ENCODE measurements around the gene EDEM1.

The EDEM1 gene

GRCh38 chr3:5191555-5192304 is 4.2 kb downstream of the EDEM1 start:
- Histone ChIP-seq H3K9ac (ENCODE audit: low read length) (no peak overlapping the region), H3K4me3 (ENCODE audit: low read length) (no peak overlapping the region), H3K27me3 (replicated peaks; ENCODE audit: control insufficient read depth, insufficient read depth, low read length) (no peaks in the 10 kb centered on the region), H3K9me3 (ENCODE audit: control insufficient read depth, low read length) (no peaks in the 10 kb centered on the region), H3K36me3 (ENCODE audit: control insufficient read depth, insufficient read depth, low read length, severe bottlenecking) (no peaks in the 10 kb centered on the region), H3K4me1 (ENCODE audit: control insufficient read depth, insufficient read depth, low read length) (peaks cover 37% of the 10 kb centered on the region)
- no peak for DNase-seq (ENCODE audit: low read depth)

- H3K36me3 ChIP-seq (ENCODE audit: control insufficient read depth, insufficient read depth, low read length, severe bottlenecking), result no peaks in the 10 kb centered on the region
- no peak overlapping the region for H3K4me3 ChIP-seq (ENCODE audit: low read length)
- no peak for DNase-seq (ENCODE audit: low read depth)
- H3K9ac ChIP-seq (ENCODE audit: low read length), result no peak overlapping the region
- no peaks in the 10 kb centered on the region for H3K27me3 ChIP-seq (replicated peaks; ENCODE audit: control insufficient read depth, insufficient read depth, low read length)
- peaks cover 44% of the 10 kb centered on the region for H3K4me1 ChIP-seq (ENCODE audit: control insufficient read depth, insufficient read depth, low read length)
- no peaks in the 10 kb centered on the region for H3K9me3 ChIP-seq (ENCODE audit: control insufficient read depth, low read length)
Measured at GRCh38 chr3:5192571-5193365, 5.3 kb downstream of the EDEM1 start.

GRCh38 chr3:5194341-5194740 is 6.8 kb downstream of the EDEM1 start:
- Histone ChIP-seq H3K9me3 (ENCODE audit: control insufficient read depth, low read length) (no peaks in the 10 kb centered on the region), H3K4me1 (ENCODE audit: control insufficient read depth, insufficient read depth, low read length) (peaks cover 57% of the 10 kb centered on the region), H3K9ac (ENCODE audit: low read length) (no peak overlapping the region), H3K4me3 (ENCODE audit: low read length) (no peak overlapping the region), H3K27me3 (replicated peaks; ENCODE audit: control insufficient read depth, insufficient read depth, low read length) (no peaks in the 10 kb centered on the region), H3K36me3 (ENCODE audit: control insufficient read depth, insufficient read depth, low read length, severe bottlenecking) (no peaks in the 10 kb centered on the region)
- no peak for DNase-seq (ENCODE audit: low read depth)

- DNase-seq (ENCODE audit: low read depth), result peak; percentile 89
Measured at GRCh38 chr3:5194801-5195509, 7.4 kb downstream of the EDEM1 start.

GRCh38 chr3:5195605-5196004 is 8.1 kb downstream of the EDEM1 start:
- peaks cover 6% of the 10 kb centered on the region for H3K36me3 ChIP-seq (ENCODE audit: control insufficient read depth, insufficient read depth, low read length, severe bottlenecking)
- H3K4me3 ChIP-seq (ENCODE audit: low read length), result no peak overlapping the region
- H3K9me3 ChIP-seq (ENCODE audit: control insufficient read depth, low read length), result no peaks in the 10 kb centered on the region
- H3K27me3 ChIP-seq (replicated peaks; ENCODE audit: control insufficient read depth, insufficient read depth, low read length), result no peaks in the 10 kb centered on the region
- peaks cover 55% of the 10 kb centered on the region for H3K4me1 ChIP-seq (ENCODE audit: control insufficient read depth, insufficient read depth, low read length)
- no peak for DNase-seq (ENCODE audit: low read depth)
- H3K9ac ChIP-seq (ENCODE audit: low read length), result no peak overlapping the region

More at GRCh38 chr3:5194801-5195509, 7.4 kb downstream of the EDEM1 start:
- Histone ChIP-seq H3K36me3 (ENCODE audit: control insufficient read depth, insufficient read depth, low read length, severe bottlenecking) (peaks cover under 1% of the 10 kb centered on the region), H3K27me3 (replicated peaks; ENCODE audit: control insufficient read depth, insufficient read depth, low read length) (no peaks in the 10 kb centered on the region), H3K9me3 (ENCODE audit: control insufficient read depth, low read length) (no peaks in the 10 kb centered on the region), H3K9ac (ENCODE audit: low read length) (no peak overlapping the region), H3K4me1 (ENCODE audit: control insufficient read depth, insufficient read depth, low read length) (peaks cover 61% of the 10 kb centered on the region), H3K4me3 (ENCODE audit: low read length) (no peak overlapping the region)

- no peaks in the 10 kb centered on the region for H3K27me3 ChIP-seq (replicated peaks; ENCODE audit: control insufficient read depth, insufficient read depth, low read length)
- H3K4me1 ChIP-seq (ENCODE audit: control insufficient read depth, insufficient read depth, low read length), result peaks cover 60% of the 10 kb centered on the region
- no peaks in the 10 kb centered on the region for H3K9me3 ChIP-seq (ENCODE audit: control insufficient read depth, low read length)
- peak overlapping the region; percentile 54 for H3K4me3 ChIP-seq (ENCODE audit: low read length)
- H3K9ac ChIP-seq (ENCODE audit: low read length), result peak overlapping the region; percentile 53
- H3K36me3 ChIP-seq (ENCODE audit: control insufficient read depth, insufficient read depth, low read length, severe bottlenecking), result peaks cover 6% of the 10 kb centered on the region
- peak; percentile 48 for DNase-seq (ENCODE audit: low read depth)
Measured at GRCh38 chr3:5197022-5197421, 9.5 kb downstream of the EDEM1 start.

GRCh38 chr3:5197470-5198312 is 10.2 kb downstream of the EDEM1 start:
- no peaks in the 10 kb centered on the region for H3K27me3 ChIP-seq (replicated peaks; ENCODE audit: control insufficient read depth, insufficient read depth, low read length)
- H3K9ac ChIP-seq (ENCODE audit: low read length), result peak overlapping the region; percentile 53
- peaks cover 6% of the 10 kb centered on the region for H3K36me3 ChIP-seq (ENCODE audit: control insufficient read depth, insufficient read depth, low read length, severe bottlenecking)
- no peaks in the 10 kb centered on the region for H3K9me3 ChIP-seq (ENCODE audit: control insufficient read depth, low read length)
- peak overlapping the region; percentile 54 for H3K4me3 ChIP-seq (ENCODE audit: low read length)
- H3K4me1 ChIP-seq (ENCODE audit: control insufficient read depth, insufficient read depth, low read length), result peaks cover 66% of the 10 kb centered on the region
- peak; percentile 83 for DNase-seq (ENCODE audit: low read depth)

GRCh38 chr3:5198313-5198677 is 10.8 kb downstream of the EDEM1 start:
- Histone ChIP-seq H3K36me3 (ENCODE audit: control insufficient read depth, insufficient read depth, low read length, severe bottlenecking) (peaks cover 12% of the 10 kb centered on the region), H3K4me1 (ENCODE audit: control insufficient read depth, insufficient read depth, low read length) (peaks cover 71% of the 10 kb centered on the region), H3K27me3 (replicated peaks; ENCODE audit: control insufficient read depth, insufficient read depth, low read length) (no peaks in the 10 kb centered on the region), H3K9ac (ENCODE audit: low read length) (no peak overlapping the region), H3K9me3 (ENCODE audit: control insufficient read depth, low read length) (no peaks in the 10 kb centered on the region), H3K4me3 (ENCODE audit: low read length) (no peak overlapping the region)
- no peak for DNase-seq (ENCODE audit: low read depth)

- DNase-seq (ENCODE audit: low read depth), result no peak
- H3K4me3 ChIP-seq (ENCODE audit: low read length), result no peak overlapping the region
Measured at GRCh38 chr3:5198986-5199731, 11.7 kb downstream of the EDEM1 start.

GRCh38 chr3:5201536-5201935 is 14.0 kb downstream of the EDEM1 start:
- H3K9ac ChIP-seq (ENCODE audit: low read length), result no peak overlapping the region
- H3K9me3 ChIP-seq (ENCODE audit: control insufficient read depth, low read length), result no peaks in the 10 kb centered on the region
- H3K27me3 ChIP-seq (replicated peaks; ENCODE audit: control insufficient read depth, insufficient read depth, low read length), result no peaks in the 10 kb centered on the region

More at GRCh38 chr3:5198986-5199731, 11.7 kb downstream of the EDEM1 start:
- Histone ChIP-seq H3K36me3 (ENCODE audit: control insufficient read depth, insufficient read depth, low read length, severe bottlenecking) (peaks cover 21% of the 10 kb centered on the region), H3K9ac (ENCODE audit: low read length) (peak overlapping the region; percentile 41), H3K9me3 (ENCODE audit: control insufficient read depth, low read length) (no peaks in the 10 kb centered on the region), H3K27me3 (replicated peaks; ENCODE audit: control insufficient read depth, insufficient read depth, low read length) (no peaks in the 10 kb centered on the region), H3K4me1 (ENCODE audit: control insufficient read depth, insufficient read depth, low read length) (peaks cover 71% of the 10 kb centered on the region)

More at GRCh38 chr3:5201536-5201935, 14.0 kb downstream of the EDEM1 start:
- Histone ChIP-seq H3K36me3 (ENCODE audit: control insufficient read depth, insufficient read depth, low read length, severe bottlenecking) (peaks cover 33% of the 10 kb centered on the region), H3K4me3 (ENCODE audit: low read length) (no peak overlapping the region), H3K4me1 (ENCODE audit: control insufficient read depth, insufficient read depth, low read length) (peaks cover 62% of the 10 kb centered on the region)
- no peak for DNase-seq (ENCODE audit: low read depth)
